Progenitor cell of endocrine pancreas (in vitro differentiated cells): ENCODE measurements around the gene SPRYD4. TPM values are rescaled to one million over a fixed set of nuclear protein-coding genes. Genes with fewer than 3 reads are reported as not detected.

Source experiments
- DNase-seq: peaks from one replicate; pipeline ENCODE4 v3.0.0; 2021; ENCODE audit warnings: low spot score; ENCODE audit not compliant: unreplicated experiment
- H3K27ac Mint-ChIP-seq: 2 replicates; pipeline ENCODE4 v1.8.0; 2021; ENCODE audit warnings: mild to moderate bottlenecking, moderate library complexity, mixed read lengths
- H3K27me3 Mint-ChIP-seq: 2 replicates; pipeline ENCODE4 v1.8.0; 2021; ENCODE audit warnings: mixed read lengths
- H3K36me3 Mint-ChIP-seq: 2 replicates; pipeline ENCODE4 v1.8.0; 2022; ENCODE audit warnings: mixed read lengths; ENCODE audit not compliant: insufficient read depth
- H3K4me1 Mint-ChIP-seq: 2 replicates; pipeline ENCODE4 v1.8.0; 2021; ENCODE audit warnings: low read depth, mixed read lengths
- H3K4me3 Mint-ChIP-seq: 2 replicates; pipeline ENCODE4 v1.8.0; 2021; ENCODE audit warnings: low read depth, mild to moderate bottlenecking, moderate library complexity, mixed read lengths
- H3K9me3 Mint-ChIP-seq: 2 replicates; pipeline ENCODE4 v1.8.0; 2021; ENCODE audit warnings: low read depth, mixed read lengths
- total RNA-seq: library from RNA; stranded (reverse); gene quantifications from 2 replicates; pipeline ENCODE4 v1.2.1, GENCODE V29; 2021
- TF ChIP-seq, protein P1 (sequence below): fragments of 200-600 bp; sonication (generic); IDR thresholded peaks from one replicate; pipeline ENCODE4 v1.5.0; 2021; ENCODE audit warnings: antibody characterized with exemption, mild to moderate bottlenecking; ENCODE audit not compliant: unreplicated experiment

SPRYD4 gene
- total RNA-seq, 1 donor from 2014 or later = 4.6 TPM

DNA sequence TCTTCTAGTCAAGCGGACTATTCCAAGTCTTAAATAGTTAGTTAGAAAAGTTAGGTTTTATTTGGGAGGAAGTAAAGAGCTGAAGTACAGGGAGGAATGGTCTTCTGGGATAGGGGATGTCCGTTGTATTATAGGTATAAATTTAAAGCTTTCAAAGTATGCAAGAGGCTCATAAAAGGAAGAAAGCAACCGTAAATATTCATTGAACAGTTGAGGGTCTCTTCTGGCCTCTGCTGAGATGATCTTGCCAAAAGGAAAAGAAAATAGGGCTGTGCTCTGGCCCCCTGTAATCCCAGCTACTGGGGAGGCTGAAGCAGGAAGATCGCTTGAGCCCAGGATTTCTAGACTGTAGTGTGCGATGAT lies 18.8 kb upstream of the SPRYD4 start:
- Mint-ChIP-seq H3K36me3 (peaks cover 4% of the 10 kb centered on the region), H3K27me3 (peaks cover 13% of the 10 kb centered on the region), H3K4me1 (peaks cover 14% of the 10 kb centered on the region), H3K27ac (peak overlapping the region; percentile 98), H3K4me3 (peak overlapping the region; percentile 93), H3K9me3 (peaks cover 3% of the 10 kb centered on the region)
- TF ChIP-seq, protein P1, sequence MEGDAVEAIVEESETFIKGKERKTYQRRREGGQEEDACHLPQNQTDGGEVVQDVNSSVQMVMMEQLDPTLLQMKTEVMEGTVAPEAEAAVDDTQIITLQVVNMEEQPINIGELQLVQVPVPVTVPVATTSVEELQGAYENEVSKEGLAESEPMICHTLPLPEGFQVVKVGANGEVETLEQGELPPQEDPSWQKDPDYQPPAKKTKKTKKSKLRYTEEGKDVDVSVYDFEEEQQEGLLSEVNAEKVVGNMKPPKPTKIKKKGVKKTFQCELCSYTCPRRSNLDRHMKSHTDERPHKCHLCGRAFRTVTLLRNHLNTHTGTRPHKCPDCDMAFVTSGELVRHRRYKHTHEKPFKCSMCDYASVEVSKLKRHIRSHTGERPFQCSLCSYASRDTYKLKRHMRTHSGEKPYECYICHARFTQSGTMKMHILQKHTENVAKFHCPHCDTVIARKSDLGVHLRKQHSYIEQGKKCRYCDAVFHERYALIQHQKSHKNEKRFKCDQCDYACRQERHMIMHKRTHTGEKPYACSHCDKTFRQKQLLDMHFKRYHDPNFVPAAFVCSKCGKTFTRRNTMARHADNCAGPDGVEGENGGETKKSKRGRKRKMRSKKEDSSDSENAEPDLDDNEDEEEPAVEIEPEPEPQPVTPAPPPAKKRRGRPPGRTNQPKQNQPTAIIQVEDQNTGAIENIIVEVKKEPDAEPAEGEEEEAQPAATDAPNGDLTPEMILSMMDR = no peak
- DNase-seq = no peak

DNA sequence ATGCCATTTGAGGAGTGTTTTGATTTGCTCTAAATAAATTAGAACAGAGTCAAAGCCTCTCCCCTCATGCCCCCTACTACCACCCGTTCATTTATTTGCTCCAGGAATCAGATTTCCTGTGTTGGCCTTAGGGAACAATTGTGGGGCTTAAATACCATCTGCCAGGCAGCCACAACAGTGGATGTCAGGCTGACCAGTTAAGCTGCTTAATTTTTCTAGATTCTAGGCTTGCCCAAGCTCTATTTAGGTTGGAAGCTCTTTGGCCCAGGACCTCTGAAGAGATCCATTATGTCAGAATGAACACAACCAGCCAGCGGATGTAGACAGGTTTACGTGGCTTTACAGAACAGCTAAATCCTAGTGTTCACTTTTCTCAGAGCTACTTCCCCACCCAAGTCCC lies 18.1 kb upstream of the SPRYD4 start:
- H3K4me3 Mint-ChIP-seq = peak overlapping the region; percentile 93
- peaks cover 14% of the 10 kb centered on the region for H3K4me1 Mint-ChIP-seq
- H3K27ac Mint-ChIP-seq = no peak overlapping the region
- H3K27me3 Mint-ChIP-seq = peaks cover 15% of the 10 kb centered on the region
- no peaks in the 10 kb centered on the region for H3K9me3 Mint-ChIP-seq
- DNase-seq = no peak
- H3K36me3 Mint-ChIP-seq = peaks cover 2% of the 10 kb centered on the region
- TF ChIP-seq, protein P1 = no peak

DNA sequence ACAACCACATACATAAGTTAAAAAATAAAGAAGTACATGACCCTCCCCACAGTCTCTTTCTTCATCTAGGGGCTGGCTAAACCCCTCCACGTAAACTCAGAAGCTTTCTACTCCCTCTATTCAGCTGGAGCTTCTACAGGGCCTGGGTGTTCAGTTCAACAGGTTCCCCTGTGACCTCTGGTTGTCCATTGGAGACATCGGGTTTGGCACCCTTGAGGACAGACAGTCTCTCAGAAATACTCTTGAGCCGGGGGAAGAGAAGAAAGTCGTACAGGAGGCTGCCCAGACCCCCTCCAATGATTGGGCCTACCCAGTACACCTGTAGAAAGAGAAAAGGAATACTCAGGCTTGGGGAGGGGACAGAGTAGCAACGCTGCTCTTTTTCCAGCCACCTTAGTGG lies 17.2 kb upstream of the SPRYD4 start:
- DNase-seq = no peak
- H3K4me1 Mint-ChIP-seq = peaks cover 14% of the 10 kb centered on the region
- no peak overlapping the region for H3K27ac Mint-ChIP-seq
- no peak overlapping the region for H3K4me3 Mint-ChIP-seq
- H3K36me3 Mint-ChIP-seq = peaks cover 2% of the 10 kb centered on the region
- TF ChIP-seq, protein P1 = no peak
- no peaks in the 10 kb centered on the region for H3K9me3 Mint-ChIP-seq
- peaks cover 21% of the 10 kb centered on the region for H3K27me3 Mint-ChIP-seq

DNA sequence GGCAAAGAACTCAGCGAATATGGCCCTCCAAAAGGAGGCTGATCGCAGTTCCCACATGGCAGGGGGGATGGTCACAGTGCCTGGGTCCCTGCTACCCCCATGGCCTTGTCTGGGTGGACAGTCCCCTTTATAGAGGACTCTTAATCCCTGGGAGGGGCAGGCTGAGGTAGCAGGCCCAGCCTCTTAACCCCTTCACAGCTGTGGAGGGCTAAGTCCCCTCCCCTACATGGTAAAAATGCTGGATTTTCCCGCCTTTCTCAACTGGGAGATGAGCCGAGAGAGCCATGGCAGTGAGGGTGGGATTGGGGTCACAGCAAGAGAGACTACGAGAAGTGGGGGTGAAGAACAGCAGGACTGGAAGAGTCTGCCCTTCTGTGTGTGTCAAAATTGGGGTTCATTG lies 13.8 kb upstream of the SPRYD4 start, which contains the start of gene MIP:
TSS of gene MIP (minus strand) at position 101 of the 400 bp plus-strand sequence. CDS start at position 57, 44 bp downstream.
- H3K27ac Mint-ChIP-seq = no peak within 1 kb of the TSS
- TF ChIP-seq, protein P1 = no peak
- H3K4me1 Mint-ChIP-seq = peaks cover 7% of the 10 kb centered on the region
- no peak within 1 kb of the TSS for H3K4me3 Mint-ChIP-seq
- peaks cover 21% of the 10 kb centered on the region for H3K27me3 Mint-ChIP-seq
- no peak for DNase-seq
- H3K36me3 Mint-ChIP-seq = no peaks in the 10 kb centered on the region
- no peaks in the 10 kb centered on the region for H3K9me3 Mint-ChIP-seq

DNA sequence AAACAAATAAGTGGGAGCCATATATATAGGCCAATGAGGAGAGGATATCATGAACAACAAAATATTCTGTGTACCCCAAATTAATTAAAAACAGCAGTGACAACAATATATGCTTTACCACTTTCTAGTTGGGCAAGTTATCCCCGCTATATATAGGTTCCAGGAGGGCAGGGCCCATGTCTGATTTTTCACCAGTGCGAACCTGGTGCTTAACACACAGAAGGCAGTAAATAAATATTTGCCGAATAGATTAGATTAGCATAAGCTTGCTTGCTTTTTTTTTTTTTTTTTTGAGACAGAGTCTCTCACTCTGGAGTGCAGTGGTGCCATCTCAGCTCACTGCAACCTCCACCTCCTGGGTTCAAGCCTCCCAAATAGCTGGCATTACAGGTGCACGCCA lies 10.6 kb upstream of the SPRYD4 start:
- H3K9me3 Mint-ChIP-seq = no peaks in the 10 kb centered on the region
- DNase-seq = no peak
- no peaks in the 10 kb centered on the region for H3K4me1 Mint-ChIP-seq
- no peak overlapping the region for H3K27ac Mint-ChIP-seq
- H3K36me3 Mint-ChIP-seq = no peaks in the 10 kb centered on the region
- H3K4me3 Mint-ChIP-seq = no peak overlapping the region
- H3K27me3 Mint-ChIP-seq = peaks cover 21% of the 10 kb centered on the region
- TF ChIP-seq, protein P1 = no peak
